ENCODE measurements around the gene IRX2. TPM values are rescaled to one million over a fixed set of nuclear protein-coding genes. Genes with fewer than 3 reads are reported as not detected.

Gene IRX2
- total RNA-seq, 1 experiment from 2014 or later: 6.7 TPM

- DNase-seq (ENCODE audit: low read depth): no peak
Measured at GRCh38 chr5:2741956-2742355, 9.5 kb downstream of the IRX2 start.

- no peak for DNase-seq (ENCODE audit: low read depth)
Measured at GRCh38 chr5:2740876-2741555, 10.5 kb downstream of the IRX2 start.

GRCh38 chr5:2740051-2740875 lies 11.2 kb downstream of the IRX2 start:
- no peak for DNase-seq (ENCODE audit: low read depth)

- no peak for DNase-seq (ENCODE audit: low read depth)
Measured at GRCh38 chr5:2739360-2740050, 12.0 kb downstream of the IRX2 start.

- DNase-seq (ENCODE audit: low read depth): no peak
Measured at GRCh38 chr5:2738700-2739359, 12.6 kb downstream of the IRX2 start.

- DNase-seq (ENCODE audit: low read depth): no peak
Measured at GRCh38 chr5:2738156-2738699, 13.2 kb downstream of the IRX2 start.

- DNase-seq (ENCODE audit: low read depth): no peak
Measured at GRCh38 chr5:2737273-2738155, 14.0 kb downstream of the IRX2 start.

- no peak for DNase-seq (ENCODE audit: low read depth)
Measured at GRCh38 chr5:2736872-2737271, 14.6 kb downstream of the IRX2 start.

- no peak for DNase-seq (ENCODE audit: low read depth)
Measured at GRCh38 chr5:2735996-2736395, 15.5 kb downstream of the IRX2 start.

- no peak for DNase-seq (ENCODE audit: low read depth)
Measured at GRCh38 chr5:2732850-2733249, 18.6 kb downstream of the IRX2 start.

GRCh38 chr5:2732004-2732403 lies 19.5 kb downstream of the IRX2 start:
- no peak for DNase-seq (ENCODE audit: low read depth)

GRCh38 chr5:2729189-2729588 lies 22.3 kb downstream of the IRX2 start:
- no peak for DNase-seq (ENCODE audit: low read depth)

GRCh38 chr5:2727550-2727949 lies 23.9 kb downstream of the IRX2 start:
- no peak for DNase-seq (ENCODE audit: low read depth)

- no peak for DNase-seq (ENCODE audit: low read depth)
Measured at GRCh38 chr5:2725980-2726765, 25.3 kb downstream of the IRX2 start.

- DNase-seq (ENCODE audit: low read depth): no peak
Measured at GRCh38 chr5:2724831-2725230, 26.6 kb downstream of the IRX2 start.

GRCh38 chr5:2724031-2724581 lies 27.4 kb downstream of the IRX2 start:
- no peak for DNase-seq (ENCODE audit: low read depth)

- DNase-seq (ENCODE audit: low read depth): no peak
Measured at GRCh38 chr5:2722901-2723300, 28.6 kb downstream of the IRX2 start.

- DNase-seq (ENCODE audit: low read depth): no peak
Measured at GRCh38 chr5:2721385-2722138, 29.9 kb downstream of the IRX2 start.

- DNase-seq (ENCODE audit: low read depth): no peak
Measured at GRCh38 chr5:2719332-2719731, 32.1 kb downstream of the IRX2 start.
